GM12864 (cell line): ENCODE results near the gene TNFRSF25.

ENCODE experiments used
- DNase-seq: peaks from one replicate; pipeline ENCODE4 v3.0.0-alpha.2; 2011; ENCODE audit warnings: low read depth
- H3K4me3 ChIP-seq: 2 replicates; pipeline ENCODE4 v1.5.1; 2011; ENCODE audit warnings: mild to moderate bottlenecking, low read depth, low read length, control low read depth
- TF ChIP-seq, protein P1 (sequence below): IDR thresholded peaks from 2 replicates; pipeline ENCODE4 v1.5.1; 2011; ENCODE audit warnings: low read depth, mild to moderate bottlenecking, moderate library complexity, low read length, control low read depth, inconsistent platforms; ENCODE audit errors: missing control alignments

Gene TNFRSF25, protein sequence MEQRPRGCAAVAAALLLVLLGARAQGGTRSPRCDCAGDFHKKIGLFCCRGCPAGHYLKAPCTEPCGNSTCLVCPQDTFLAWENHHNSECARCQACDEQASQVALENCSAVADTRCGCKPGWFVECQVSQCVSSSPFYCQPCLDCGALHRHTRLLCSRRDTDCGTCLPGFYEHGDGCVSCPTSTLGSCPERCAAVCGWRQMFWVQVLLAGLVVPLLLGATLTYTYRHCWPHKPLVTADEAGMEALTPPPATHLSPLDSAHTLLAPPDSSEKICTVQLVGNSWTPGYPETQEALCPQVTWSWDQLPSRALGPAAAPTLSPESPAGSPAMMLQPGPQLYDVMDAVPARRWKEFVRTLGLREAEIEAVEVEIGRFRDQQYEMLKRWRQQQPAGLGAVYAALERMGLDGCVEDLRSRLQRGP

DNA sequence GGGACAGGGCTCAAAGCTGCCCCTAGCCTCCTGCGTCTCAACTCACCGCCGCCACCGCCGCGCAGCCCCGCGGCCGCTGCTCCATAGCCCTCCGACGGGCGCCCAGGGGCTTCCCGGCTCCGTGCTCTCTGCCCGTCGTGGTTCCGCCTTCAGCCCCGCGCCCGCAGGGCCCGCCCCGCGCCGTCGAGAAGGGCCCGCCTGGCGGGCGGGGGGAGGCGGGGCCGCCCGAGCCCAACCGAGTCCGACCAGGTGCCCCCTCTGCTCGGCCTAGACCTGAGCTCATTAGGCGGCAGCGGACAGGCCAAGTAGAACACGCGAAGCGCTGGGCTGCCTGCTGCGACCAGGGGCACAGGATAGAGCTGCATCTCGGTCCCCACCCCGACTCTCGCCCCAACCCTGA lies at the start of gene TNFRSF25:
TNFRSF25 (minus strand) TSS at position 151 of the 400 bp plus-strand sequence; CDS start at position 85, 66 bp downstream.
- TF ChIP-seq, protein P1, sequence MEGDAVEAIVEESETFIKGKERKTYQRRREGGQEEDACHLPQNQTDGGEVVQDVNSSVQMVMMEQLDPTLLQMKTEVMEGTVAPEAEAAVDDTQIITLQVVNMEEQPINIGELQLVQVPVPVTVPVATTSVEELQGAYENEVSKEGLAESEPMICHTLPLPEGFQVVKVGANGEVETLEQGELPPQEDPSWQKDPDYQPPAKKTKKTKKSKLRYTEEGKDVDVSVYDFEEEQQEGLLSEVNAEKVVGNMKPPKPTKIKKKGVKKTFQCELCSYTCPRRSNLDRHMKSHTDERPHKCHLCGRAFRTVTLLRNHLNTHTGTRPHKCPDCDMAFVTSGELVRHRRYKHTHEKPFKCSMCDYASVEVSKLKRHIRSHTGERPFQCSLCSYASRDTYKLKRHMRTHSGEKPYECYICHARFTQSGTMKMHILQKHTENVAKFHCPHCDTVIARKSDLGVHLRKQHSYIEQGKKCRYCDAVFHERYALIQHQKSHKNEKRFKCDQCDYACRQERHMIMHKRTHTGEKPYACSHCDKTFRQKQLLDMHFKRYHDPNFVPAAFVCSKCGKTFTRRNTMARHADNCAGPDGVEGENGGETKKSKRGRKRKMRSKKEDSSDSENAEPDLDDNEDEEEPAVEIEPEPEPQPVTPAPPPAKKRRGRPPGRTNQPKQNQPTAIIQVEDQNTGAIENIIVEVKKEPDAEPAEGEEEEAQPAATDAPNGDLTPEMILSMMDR, result no peak
- no peak within 1 kb of the TSS for H3K4me3 ChIP-seq
- DNase-seq, result no peak

DNA sequence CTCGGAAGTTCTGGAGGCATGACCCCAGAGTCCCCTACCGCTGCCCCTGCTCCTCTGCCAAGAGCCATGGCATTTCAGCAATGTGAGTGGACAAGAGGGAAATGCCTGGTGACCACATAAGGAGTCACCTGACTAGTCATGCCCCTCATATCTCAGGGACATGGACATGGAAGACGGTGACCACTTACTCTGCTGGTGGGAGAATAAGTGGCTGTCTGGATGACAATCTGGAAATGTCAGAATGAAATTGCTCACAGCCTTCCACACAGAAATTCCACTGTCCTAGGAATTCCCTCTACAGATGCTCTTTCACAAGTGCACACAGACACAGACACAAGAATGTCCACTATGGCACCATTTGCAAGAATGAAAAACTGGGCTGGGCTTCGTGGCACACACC lies 49.8 kb upstream of the TNFRSF25 start:
- H3K4me3 ChIP-seq, result no peak overlapping the region
- TF ChIP-seq, protein P1, result no peak
- DNase-seq, result no peak

DNA sequence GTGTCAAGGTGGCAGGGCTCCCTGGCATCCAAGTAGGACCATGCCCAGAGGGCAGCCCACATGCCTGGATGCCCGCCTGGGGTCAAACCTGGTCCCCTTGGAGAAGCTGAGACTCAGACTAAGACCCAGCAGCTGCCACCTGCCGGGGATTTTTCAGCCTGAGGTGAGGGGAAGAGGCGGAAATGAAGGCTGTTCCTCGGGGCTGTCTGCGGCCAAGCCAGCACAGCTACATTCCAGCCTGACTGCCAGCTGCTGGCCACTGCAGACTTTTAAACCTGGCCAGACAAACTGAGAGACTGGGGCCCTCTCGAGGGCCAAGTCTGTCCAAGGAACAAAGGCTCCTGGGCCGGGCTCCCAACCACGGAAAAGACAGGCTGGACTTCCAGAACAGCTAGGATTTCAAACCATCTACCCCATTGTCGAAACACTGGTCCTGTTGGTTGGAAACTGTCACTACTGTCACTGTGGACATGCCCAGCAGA lies 47.4 kb upstream of the TNFRSF25 start:
- TF ChIP-seq, protein P1, result no peak
- no peak for DNase-seq
- no peak overlapping the region for H3K4me3 ChIP-seq

DNA sequence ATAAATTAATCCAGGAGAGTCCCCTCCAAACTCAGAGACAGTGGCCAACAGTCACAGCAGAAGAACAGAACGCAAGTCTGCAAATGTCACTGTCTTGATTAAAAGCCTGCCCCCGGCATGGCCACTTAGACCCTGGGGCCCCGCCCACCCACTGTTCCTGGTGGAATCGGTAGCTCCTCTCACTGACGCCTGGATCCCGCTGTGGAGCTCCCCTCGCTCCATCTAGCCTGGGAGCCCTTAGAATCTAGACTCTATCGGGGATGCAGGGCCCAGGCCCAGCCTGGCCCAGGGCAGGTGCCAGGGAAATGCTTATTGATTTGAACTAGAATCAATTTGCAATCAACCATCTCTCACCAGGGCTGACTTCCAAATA lies 46.9 kb upstream of the TNFRSF25 start:
- TF ChIP-seq, protein P1, result no peak
- H3K4me3 ChIP-seq, result no peak overlapping the region
- no peak for DNase-seq

DNA sequence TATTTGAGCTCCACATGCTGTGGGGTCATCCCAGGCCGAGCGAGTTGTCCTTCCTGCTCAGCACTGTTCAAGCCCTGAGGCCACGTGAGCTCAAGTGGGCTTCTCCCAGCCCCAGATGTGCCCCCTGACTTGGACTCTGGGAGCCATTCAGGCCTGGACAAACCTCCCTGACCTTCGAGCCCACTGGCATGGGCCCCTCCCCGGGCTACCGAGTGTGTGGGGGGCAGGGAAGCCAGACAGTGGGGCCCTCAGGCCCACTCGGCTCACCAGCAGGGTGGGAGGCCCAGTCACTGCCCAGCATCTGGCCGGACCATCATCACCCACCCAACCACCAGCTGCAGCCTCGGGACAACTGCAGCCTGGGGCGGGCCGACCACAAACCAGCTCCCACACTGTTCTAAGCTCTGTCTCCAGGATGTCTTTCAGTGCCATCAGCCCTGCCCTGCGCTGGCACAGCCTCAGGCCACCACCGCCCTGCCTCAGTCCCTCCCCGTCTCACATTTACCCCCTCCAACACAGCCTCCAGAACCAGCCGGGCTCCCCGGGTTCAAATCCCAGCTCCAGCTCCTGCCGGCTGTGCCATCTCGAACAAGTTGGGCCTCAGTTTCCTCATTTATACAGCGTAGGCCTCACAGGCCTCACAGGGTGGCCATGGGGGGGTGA lies 46.4 kb upstream of the TNFRSF25 start:
- no peak for DNase-seq
- TF ChIP-seq, protein P1, result no peak
- H3K4me3 ChIP-seq, result no peak overlapping the region

DNA sequence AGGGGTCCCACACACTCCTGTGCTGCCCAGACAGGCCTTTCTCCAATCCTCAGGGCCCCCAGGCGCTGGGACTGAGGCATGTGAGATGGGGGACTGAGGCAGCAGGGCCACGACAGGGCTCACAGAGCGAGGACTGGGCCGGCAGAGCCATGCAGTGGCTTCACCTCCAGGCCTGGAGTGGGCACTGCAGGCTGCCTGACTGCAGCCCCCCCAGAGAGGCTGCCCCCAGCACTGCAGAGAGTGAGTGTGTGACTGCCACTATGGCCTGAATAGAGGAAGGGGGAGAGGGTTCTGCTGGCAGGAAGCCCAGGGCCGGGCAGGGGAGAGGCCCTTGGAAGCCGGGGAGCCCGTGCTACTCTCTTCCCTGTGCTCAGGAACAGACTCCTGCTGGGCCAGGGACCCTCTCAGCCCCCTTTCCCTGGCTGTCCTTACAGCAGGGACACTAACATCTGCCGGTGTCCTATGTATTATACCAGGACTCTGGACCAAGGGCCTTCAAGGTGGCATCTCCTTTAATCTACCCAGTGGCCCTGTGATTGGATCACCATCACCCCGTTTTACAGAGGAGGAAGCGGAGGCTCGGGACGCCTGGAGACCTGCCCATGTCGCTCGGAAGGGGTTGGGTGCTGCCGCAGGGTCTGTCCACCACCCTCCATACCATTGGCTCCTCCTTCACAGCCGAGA lies 45.7 kb upstream of the TNFRSF25 start:
- H3K4me3 ChIP-seq, result no peak overlapping the region
- TF ChIP-seq, protein P1, result no peak
- no peak for DNase-seq
